Putamen (tissue), 1 donor: ENCODE measurements around the gene PEX10.
A peak's percentile ranks its signal among the peaks of the same experiment; 100 is the strongest.

ENCODE experiments used
- DNase-seq: peaks from one replicate; pipeline ENCODE4 v3.0.0-alpha.2; 2016; ENCODE audit warnings: low spot score

Gene PEX10

GRCh38 chr1:2404890-2405511 is 7.4 kb downstream of the PEX10 start:
- no peak for DNase-seq

- no peak for DNase-seq
These were observed 8.0 kb downstream of the PEX10 start for GRCh38 chr1:2404142-2404889.

GRCh38 chr1:2403273-2403672 is 9.1 kb downstream of the PEX10 start:
- DNase-seq: no peak

- DNase-seq: no peak
These were observed 9.9 kb downstream of the PEX10 start for GRCh38 chr1:2402420-2402819.

- DNase-seq: no peak
These were observed 11.3 kb downstream of the PEX10 start for GRCh38 chr1:2400950-2401649.

GRCh38 chr1:2400576-2400909 is 11.8 kb downstream of the PEX10 start:
- DNase-seq: no peak

- no peak for DNase-seq
These were observed 12.3 kb downstream of the PEX10 start for GRCh38 chr1:2399890-2400575.

GRCh38 chr1:2398871-2399270 is 13.5 kb downstream of the PEX10 start:
- DNase-seq: no peak

GRCh38 chr1:2397007-2397679 is 15.2 kb downstream of the PEX10 start:
- no peak for DNase-seq

GRCh38 chr1:2396476-2396875 is 15.9 kb downstream of the PEX10 start:
- DNase-seq: no peak

- no peak for DNase-seq
These were observed 16.3 kb downstream of the PEX10 start for GRCh38 chr1:2396059-2396458.

GRCh38 chr1:2395245-2395644 is 17.1 kb downstream of the PEX10 start:
- DNase-seq: no peak

- DNase-seq: no peak
These were observed 17.6 kb downstream of the PEX10 start for GRCh38 chr1:2394761-2395160.

GRCh38 chr1:2394220-2394619 is 18.1 kb downstream of the PEX10 start:
- DNase-seq: no peak

- no peak for DNase-seq
These were observed 18.9 kb downstream of the PEX10 start for GRCh38 chr1:2393471-2393877.

- no peak for DNase-seq
These were observed 19.7 kb downstream of the PEX10 start for GRCh38 chr1:2392686-2393085.

- no peak for DNase-seq
These were observed 20.3 kb downstream of the PEX10 start for GRCh38 chr1:2391931-2392509.

- DNase-seq: peak; percentile 99
These were observed 21.1 kb downstream of the PEX10 start, which contains the start of the genes MORN1 and RER1 for GRCh38 chr1:2391041-2391930. Gene MORN1 (minus strand): TSS chr1:2391554. CDS start chr1:2391533, 21 bp downstream. Gene RER1 (plus strand): TSS chr1:2391841. CDS start chr1:2395791, 3,950 bp downstream.

GRCh38 chr1:2389644-2390043 is 22.7 kb downstream of the PEX10 start:
- DNase-seq: no peak
